Measurements from ENCODE around the gene IGFBP2. TPM values are rescaled to one million over a fixed set of nuclear protein-coding genes. Genes with fewer than 3 reads are reported as not detected.

Gene IGFBP2
- total RNA-seq, 1 experiment from 2014 or later: 54.8 TPM

DNA sequence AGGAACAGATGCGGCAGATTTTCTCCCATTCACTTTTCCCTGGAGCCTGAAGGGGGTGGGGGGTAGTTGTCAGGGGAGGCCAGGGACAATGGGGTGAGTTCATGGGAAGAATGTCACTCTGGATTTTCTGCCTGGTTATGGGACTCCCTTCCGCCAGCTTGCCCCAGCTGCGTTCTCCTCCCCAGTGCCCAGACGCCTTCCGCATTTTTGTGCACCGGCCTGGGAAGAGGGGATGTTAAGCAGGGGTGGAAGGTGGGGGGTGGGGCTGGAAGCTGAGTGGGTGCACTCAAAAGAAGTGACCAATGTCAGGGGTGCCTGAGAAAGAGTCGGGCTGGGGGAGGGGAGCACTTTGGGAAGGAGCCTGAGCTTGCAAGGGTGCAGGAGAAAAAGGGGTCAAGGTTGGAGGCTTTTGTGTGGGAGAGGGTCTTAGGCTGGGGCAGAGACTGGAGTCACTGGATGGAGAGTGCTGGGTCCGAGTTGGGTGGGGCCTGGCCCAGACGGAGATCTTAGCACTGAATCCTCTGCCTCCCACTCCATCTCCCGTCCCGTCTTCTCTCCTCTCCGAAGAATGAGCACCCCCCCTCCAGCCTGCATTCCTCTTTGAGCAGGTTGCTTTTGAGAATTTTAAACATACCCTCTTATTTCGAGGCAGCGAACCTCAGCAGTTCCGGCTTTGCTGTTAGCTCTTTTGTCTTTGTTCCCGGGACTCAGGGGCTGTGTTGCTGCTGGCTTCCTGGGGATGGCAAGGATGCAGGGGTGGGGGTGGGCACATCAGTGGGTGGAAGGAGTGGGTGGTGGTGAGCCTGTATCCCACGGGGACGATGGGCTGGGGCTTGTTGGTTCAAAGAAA, 2.7 kb downstream of the IGFBP2 start:
- Histone ChIP-seq H3K4me1 (ENCODE audit: control insufficient read depth, insufficient read depth, low read length) (peaks cover 13% of the 10 kb centered on the region), H3K27ac (ENCODE audit: low read length) (peak overlapping the region; percentile 59; the same call in 1 of the 2 replicates), H3K4me3 (ENCODE audit: low read depth in 2 of 2, low read length in 2 of 2) (peak overlapping the region; percentile 49 to 52; a peak in 3 of 4 replicates), H3K36me3 (ENCODE audit: control insufficient read depth, insufficient read depth, low read length) (no peaks in the 10 kb centered on the region; the same call in 1 of the 2 replicates), H3K27me3 (ENCODE audit: control insufficient read depth, insufficient read depth, low read length) (peaks cover 7% of the 10 kb centered on the region; the same call in 1 of the 2 replicates), H3K9me3 (ENCODE audit: control insufficient read depth, insufficient read depth, low read depth, low read length) (no peaks in the 10 kb centered on the region)
- TF ChIP-seq POLR2AphosphoS5 (IDR thresholded peaks at IDR 0.05; ENCODE audit: low read depth, low read length): no peak
- TF ChIP-seq REST (IDR thresholded peaks at IDR 0.05; ENCODE audit: insufficient read depth in 1 of 2, low read depth in 2 of 2, low read length in 1 of 2): no peak
- TF ChIP-seq SIN3A (IDR thresholded peaks at IDR 0.05; ENCODE audit: borderline replicate concordance, insufficient read depth, low read depth, low read length): no peak
- TF ChIP-seq CTCF (IDR thresholded peaks at IDR 0.05): no peak
- no peak for TF ChIP-seq TCF7L2 (IDR thresholded peaks at IDR 0.05; ENCODE audit: low read depth, low read length)
- no peak for ATAC-seq
- no peak for DNase-seq (ENCODE audit: low read depth, low spot score)
- in situ Hi-C loops (cut with HindIII; ENCODE audit: low pct_unique_long_range_greater_than_20kb, low sequenced_read_pairs): no loop called here
- POLR2A ChIA-PET: interaction anchor here (0.6 kb wide), 1 partner anchor 18 kb away, joined by 9 read pairs; no protein-coding TSS in a partner anchor
- CTCF ChIA-PET: no interaction called here
- intact Hi-C loops (cut with micrococcal nuclease; ENCODE audit: unreplicated experiment): no loop called here
- BruUV-seq (replicated peaks): no TSS peak

- no TSS peak for BruUV-seq (replicated peaks)
- DNase-seq (ENCODE audit: low read depth, low spot score): peak; percentile 7
- intact Hi-C loops (cut with micrococcal nuclease; ENCODE audit: unreplicated experiment) (no loop called here), in situ Hi-C loops (cut with HindIII; ENCODE audit: low pct_unique_long_range_greater_than_20kb, low sequenced_read_pairs) (no loop called here)
- Histone ChIP-seq H3K4me3 (ENCODE audit: low read depth in 2 of 2, low read length in 2 of 2) (peak overlapping the region; percentile 33 to 52; a peak in 3 of 4 replicates), H3K27me3 (ENCODE audit: control insufficient read depth, insufficient read depth, low read length) (peaks cover 7% of the 10 kb centered on the region; the same call in 1 of the 2 replicates), H3K9me3 (ENCODE audit: control insufficient read depth, insufficient read depth, low read depth, low read length) (no peaks in the 10 kb centered on the region), H3K27ac (ENCODE audit: low read length) (peak overlapping the region; percentile 59; the same call in 1 of the 2 replicates), H3K4me1 (ENCODE audit: control insufficient read depth, insufficient read depth, low read length) (peaks cover 13% of the 10 kb centered on the region), H3K36me3 (ENCODE audit: control insufficient read depth, insufficient read depth, low read length) (no peaks in the 10 kb centered on the region; the same call in 1 of the 2 replicates)
- ChIA-PET CTCF (no interaction called here), POLR2A (no interaction called here)
- TF ChIP-seq TCF7L2 (IDR thresholded peaks at IDR 0.05; ENCODE audit: low read depth, low read length): no peak
- TF ChIP-seq CTCF (IDR thresholded peaks at IDR 0.05): no peak
- TF ChIP-seq REST (IDR thresholded peaks at IDR 0.05; ENCODE audit: insufficient read depth in 1 of 2, low read depth in 2 of 2, low read length in 1 of 2): no peak
- TF ChIP-seq POLR2AphosphoS5 (IDR thresholded peaks at IDR 0.05; ENCODE audit: low read depth, low read length): no peak
- TF ChIP-seq SIN3A (IDR thresholded peaks at IDR 0.05; ENCODE audit: borderline replicate concordance, insufficient read depth, low read depth, low read length): no peak
- ATAC-seq: peak; percentile 58
These were observed 3.6 kb downstream of the IGFBP2 start for GRCh38 chr2:216636551-216637450.
